GM18907 (cell line): ENCODE results near the gene FBLN1.

Experiments
- ATAC-seq: cut with Tn5 transposase; IDR thresholded peaks from one replicate; pipeline ENCODE4 v1.9.1; 2021; ENCODE audit warnings: mild to moderate bottlenecking, moderate library complexity; ENCODE audit not compliant: unreplicated experiment

Gene FBLN1

DNA sequence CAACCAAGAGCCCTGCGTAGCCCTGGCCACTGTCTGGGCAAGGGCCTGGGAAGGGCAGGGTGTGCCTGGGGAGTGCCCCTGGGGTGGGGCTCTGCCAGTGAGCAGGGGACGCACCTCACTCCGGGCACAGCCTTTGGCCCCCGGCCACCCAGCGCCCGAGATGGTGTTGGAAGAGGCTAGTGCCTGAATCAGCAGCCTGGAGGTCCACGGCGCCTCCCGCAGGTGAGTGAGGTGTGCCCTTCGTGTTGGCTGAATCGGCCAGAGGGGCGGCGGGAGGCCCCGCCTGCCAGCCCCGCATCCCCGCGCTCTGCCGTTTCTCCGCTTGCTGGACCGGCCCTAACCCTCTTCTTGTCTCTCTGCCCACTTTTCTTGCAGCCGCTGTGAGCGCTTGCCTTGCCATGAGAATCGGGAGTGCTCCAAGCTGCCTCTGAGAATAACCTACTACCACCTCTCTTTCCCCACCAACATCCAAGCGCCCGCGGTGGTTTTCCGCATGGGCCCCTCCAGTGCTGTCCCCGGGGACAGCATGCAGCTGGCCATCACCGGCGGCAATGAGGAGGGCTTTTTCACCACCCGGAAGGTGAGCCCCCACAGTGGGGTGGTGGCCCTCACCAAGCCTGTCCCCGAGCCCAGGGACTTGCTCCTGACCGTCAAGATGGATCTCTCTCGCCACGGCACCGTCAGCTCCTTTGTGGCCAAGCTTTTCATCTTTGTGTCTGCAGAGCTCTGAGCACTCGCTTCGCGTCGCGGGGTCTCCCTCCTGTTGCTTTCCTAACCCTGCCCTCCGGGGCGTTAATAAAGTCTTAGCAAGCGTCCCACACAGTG lies 60.1 kb downstream of the FBLN1 start:
- ATAC-seq, result no peak

DNA sequence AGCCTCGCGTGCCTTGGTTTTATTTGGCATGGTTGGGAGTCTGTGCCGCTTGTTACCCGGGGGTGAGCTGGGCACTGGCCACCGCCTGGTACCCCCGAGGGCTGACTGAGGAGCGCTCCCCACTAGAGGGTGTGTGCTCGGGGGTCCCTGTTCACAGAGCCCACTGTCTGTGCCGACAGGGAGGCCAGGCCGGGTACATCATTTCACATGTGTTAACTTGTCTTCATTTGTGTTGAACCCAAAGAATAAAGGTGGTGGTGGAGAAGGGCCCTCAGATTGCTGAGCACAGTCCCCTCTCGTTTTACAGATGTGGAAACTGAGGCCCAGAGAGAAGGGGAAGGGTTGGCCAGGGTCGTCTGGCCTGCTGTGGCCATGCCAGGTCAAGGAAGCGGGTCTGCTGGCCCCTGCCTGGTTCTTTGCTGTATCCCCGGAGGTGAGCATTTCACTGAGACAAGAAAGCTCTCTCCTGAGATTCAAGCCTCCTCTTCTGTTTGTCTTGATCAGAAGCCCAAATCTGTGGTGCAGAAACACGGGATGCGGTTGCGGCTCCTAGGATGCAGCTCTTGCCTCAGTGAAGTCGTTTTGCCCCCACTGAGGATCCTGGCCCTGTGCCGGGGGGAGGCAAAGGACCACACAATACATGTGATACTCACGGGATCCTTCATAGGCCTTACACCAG lies 60.8 kb downstream of the FBLN1 start:
- ATAC-seq, result no peak

DNA sequence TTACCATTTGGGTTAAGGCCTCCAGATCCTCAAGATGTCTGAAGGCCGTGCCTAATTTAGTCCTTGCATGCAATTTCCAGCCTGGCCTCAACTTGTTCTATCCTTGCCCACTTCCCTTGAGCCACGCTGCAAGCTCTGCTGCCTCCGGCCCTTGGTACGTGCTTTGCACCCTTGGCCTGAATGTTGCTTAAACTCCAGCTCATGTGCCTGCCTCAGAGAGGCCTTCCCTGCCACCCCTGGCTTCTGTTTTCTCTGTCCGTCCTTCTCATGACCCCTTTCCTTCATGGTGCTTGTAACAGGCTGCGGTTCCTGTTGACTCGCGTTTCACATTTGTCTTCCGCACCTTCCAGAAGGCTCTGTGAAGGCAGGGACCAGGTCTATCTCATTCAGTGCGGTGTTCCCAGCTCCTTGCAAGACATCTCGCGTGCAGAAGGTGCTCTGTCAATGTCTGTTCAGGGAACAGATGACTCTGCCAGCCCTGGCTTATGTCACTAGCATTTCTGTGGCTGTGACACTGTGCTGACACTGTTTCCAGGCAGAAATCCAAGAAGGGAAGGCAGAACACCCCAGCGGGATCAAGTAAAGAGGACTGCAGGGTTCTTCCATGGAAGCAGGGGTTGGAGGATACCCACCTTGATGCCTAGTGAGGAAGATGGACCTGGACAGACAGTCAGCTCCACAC lies 61.8 kb downstream of the FBLN1 start:
- ATAC-seq, result no peak

DNA sequence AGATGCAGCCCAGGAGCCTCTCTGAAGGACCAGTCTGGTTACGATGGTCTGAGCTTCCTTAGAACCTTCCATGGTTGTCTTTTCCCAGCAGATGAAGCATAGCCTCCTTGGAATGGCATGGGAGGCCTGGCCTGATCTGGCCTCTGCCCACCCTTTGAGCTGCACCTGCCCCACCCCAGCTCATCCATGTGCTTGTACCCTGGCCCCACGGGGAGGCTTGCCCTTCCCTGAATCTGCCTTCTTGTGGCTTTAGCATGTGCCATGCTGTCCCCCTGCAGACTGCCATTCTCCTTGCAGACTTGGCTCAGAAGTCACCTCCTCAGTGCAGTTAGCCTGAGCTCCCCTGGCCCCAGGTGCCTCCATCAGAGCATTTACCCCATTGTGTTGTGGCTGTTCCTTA lies 62.5 kb downstream of the FBLN1 start:
- ATAC-seq, result no peak

DNA sequence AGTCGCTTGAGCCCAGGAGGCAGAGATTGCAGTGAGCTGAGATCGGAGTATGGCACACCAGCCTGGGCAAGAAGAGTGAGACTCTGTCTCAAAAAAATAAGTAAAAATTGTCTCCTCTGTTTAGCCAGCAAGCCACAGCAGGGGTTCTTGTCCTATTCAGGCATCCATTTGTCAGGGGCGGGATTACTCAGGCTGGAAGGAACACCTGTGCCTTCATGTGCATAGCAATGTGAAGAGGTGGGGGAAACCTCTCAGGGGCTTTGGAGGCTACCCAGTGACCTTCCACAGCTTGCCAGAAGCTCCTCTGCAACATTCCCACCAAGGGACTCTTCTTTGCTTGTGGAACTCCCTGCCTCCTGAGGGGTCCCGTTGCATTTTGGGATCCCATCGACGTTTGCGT lies 63.3 kb downstream of the FBLN1 start:
- ATAC-seq, result no peak

DNA sequence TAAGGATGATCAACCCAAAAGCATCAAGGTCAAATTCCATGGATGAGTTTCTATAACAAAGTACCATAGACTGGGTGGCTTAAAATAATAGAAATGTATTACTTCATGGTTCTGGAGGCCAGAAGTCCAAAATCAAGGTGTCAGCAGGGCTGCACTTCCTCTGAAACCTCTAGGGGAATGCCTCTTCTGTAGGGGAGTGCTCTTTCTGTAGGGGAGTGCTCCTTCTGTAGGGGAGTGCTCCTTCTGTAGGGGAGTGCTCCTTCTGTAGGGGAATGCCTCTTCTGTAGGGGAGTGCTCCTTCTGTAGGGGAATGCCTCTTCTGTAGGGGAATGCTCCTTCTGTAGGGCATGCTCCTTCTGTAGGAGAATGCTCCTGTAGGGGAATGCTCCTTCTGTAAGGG lies 65.5 kb downstream of the FBLN1 start:
- no peak for ATAC-seq

DNA sequence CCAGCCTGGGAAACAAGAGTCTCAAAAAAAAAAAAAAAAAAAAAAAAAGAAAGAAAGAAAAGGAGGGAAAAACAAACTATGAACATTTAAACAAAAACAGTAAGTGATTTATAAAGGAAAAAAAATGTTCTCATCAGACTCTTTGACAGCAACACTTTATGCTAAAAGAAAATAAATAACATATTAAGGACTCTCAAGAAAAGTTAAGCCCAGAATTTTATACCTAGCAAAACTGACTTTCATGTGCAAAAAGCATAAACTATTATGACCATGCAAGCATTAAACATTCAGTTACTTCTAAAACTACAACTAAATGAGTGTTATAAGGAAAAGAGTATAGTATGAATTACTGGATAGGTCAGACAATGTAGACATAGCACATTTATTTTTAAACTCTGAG lies 68.4 kb downstream of the FBLN1 start:
- no peak for ATAC-seq

DNA sequence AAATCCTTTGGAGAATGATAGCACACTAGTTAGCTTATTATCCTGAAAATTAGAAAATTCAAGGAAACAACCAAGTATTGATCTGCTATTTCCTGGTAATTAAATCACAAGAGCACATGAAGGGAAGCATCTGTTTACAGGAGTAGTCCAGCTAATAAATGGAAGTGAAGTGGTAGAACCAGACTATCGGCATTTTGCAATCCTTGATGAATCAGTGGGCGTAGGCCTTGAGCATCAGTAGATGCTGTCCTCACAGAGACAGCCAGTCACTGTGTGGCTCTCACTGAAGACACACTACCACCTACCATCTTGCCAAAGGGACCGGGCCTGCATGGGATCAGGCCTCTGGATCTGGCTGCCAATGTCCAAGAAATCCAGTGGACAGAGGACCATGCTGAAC lies 69.8 kb downstream of the FBLN1 start:
- no peak for ATAC-seq

DNA sequence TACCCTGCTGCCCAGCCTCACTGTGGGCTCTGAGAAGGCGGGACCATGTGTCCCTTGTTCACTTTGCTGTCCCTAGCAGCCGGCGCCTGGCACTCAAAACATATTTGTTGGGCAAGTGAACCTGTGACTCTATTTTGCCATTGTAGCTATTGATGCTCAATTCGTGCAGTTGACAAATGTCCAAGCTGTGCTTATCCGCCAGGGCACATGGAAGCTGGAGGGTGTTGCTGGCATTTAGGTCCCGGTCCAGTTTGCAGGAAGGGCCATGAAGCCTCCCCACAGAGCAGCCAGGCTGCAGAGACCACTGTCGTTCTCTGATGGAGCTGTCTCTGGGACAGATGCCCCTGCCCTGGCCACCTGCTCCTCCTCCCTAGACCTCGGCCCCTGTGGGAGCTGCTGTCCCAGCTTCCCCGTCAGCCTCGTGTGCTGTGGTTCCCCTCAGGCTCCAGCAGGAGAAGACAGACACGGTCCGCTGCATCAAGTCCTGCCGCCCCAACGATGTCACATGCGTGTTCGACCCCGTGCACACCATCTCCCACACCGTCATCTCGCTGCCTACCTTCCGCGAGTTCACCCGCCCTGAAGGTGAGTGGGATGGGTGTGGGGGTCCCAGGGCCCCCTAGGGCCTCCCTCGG lies 71.5 kb downstream of the FBLN1 start:
- ATAC-seq, result no peak

DNA sequence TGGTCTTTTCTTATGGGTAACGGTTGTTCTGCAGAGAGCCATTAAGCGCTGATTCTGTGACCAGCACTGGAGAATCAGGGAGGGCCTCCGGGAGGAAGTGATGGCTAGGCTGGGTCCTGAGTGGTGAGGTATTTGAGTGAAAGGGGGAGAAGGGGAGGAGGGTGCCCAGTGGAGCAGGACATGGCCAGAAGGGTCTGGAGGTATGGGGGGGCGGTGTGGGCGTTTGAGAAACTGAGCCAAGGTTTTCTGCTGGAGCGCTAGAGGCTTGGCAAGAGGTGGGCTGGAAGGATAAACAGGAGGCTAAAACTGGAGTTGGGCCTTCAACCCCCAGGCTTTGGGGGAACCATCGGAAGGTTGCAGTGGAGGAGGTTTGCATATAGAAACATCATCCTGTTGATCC lies 72.5 kb downstream of the FBLN1 start:
- no peak for ATAC-seq

DNA sequence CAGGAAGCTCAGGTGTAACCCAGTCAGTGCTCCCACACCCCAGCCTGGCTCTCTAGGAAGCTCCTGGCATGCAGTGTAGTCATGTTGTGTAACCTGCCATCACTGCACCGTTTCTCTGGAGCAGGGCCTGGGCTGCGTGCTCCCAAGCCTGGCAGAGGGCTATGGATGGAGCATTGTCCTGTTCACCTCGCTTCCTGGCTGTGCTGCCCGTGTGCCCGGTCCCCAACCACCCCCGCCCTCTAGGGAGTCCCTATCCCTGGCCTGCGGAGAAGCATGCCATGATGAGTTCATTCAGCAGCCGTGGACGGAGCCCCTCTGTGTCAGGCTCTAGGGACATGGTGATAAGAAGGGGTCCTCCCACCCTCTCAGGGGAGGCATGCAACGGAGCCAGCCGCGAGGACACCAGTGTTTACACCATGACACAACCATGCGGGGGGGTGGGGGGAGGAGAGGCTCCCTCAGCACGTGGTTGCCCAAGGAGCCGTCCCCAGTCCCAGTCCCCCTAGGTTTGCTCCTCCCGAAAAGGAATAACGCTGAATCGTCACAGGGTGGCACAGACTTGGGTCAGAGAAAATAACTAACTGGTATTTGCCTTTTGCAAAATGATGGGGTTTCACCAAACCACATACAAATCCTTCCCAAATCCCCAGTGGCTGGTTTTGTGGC lies 73.1 kb downstream of the FBLN1 start:
- ATAC-seq, result no peak

DNA sequence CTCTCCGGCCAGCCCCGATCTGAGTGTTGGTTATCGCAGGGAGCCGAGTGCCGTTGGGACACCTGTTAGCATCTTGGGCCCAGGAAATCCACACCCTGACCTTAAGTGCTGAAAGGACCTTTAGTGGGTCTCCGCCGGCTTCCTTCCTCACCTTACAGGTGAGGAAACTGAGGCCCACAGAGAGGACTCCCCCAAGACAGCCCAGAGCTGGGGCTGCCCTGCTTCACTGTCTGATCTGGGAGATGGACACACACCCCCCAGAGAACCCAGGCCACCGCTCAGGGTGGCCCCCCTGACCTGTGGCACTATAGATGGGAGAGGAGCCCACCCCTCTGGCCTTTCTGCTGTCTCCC lies 73.6 kb downstream of the FBLN1 start:
- ATAC-seq, result no peak

DNA sequence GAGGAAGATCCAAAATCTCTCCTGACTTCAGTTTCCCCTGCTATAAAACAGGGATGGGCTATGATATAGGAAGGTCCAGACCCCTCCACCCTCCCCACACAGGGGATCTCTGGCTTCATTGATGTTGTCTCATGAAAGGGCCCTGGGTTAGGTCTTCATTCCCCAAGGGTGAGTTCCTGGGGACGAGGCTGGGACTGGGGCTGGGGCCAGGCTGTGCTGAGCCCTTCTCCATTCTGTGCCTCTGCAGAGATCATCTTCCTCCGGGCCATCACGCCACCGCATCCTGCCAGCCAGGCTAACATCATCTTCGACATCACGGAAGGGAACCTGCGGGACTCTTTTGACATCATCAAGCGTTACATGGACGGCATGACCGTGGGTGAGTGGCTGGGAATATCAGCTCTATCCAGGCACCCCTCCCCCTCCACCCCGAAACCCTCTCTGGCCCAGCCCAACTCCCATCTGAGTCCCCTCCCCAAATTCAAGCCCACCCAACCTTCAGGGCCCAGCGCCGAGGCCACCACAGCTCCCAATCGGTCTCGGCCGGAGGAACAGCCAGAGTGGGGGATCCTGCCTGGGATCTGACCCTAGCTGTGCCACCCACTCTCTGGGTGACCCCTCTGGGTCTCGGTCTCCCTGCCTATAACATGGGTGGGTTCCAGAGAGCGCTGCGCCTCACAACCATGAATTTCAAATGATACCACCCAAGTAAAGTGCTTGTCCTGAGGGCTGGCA lies 74.2 kb downstream of the FBLN1 start:
- ATAC-seq, result no peak

DNA sequence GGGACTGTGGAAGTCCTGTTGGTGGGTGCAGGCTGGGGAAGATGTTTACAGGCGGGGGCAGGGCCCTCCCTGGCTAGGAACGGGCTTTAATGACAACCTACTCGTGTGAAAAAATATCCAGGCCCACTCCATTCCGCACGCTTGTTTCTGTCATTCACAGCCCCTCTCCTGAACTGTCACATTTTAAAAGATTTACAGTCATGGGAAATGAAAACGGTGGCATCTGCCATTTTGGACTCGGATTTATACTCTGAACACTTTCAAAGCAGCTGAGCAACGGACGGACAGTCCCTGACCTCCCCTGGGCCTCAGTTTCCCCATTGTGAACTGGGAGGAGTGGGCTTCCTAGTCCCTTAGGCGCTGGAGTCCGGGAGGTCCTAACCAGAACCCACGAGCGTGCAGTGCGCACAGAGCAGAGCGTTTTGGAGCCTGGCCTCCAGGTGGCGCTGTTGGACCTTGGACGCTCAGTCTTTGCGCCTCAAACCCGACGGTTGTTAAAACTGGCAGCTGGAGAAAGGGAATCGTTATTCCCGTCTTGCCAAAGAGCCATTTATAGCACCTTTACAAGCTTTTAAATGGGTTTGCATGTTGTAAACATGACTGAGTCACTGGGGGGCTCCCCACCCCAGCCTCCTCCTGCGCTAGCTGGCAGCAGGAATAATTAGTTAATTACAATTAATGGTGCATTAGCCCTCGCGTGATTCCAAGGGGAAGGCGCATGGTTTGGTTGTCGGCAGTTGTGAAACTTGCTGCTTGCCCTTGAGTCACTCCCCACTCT lies 75.3 kb downstream of the FBLN1 start:
- ATAC-seq, result no peak

DNA sequence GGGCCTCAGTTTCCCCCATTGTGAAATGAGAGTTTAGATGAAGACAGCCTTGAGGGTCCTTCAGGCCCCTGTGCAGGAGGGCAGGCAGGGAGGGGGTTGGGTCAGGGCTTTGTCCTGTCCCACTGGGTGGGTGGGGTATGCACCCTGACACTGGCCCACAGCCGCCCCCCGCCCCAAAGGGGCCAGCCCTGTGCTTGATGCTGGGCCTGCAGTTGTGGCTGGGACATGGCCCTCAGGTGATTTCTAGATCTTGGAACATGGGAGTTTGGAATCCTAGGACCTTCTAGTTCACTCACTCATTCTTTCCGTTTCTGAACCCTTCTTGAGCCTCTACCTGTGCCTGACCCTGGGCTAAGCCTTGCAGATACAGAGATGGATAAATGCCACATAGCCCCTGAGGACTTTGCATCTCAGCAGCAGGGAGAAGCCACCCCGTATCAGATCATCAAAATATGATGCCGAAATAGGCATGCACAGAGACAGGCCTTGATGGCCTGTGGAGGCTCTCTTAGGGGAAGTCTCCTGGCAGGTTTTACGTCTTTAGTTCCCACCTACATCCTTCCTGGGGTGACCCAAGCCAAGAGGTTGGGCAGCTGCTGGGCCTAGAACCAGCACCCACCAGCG lies 76.0 kb downstream of the FBLN1 start:
- ATAC-seq, result no peak

DNA sequence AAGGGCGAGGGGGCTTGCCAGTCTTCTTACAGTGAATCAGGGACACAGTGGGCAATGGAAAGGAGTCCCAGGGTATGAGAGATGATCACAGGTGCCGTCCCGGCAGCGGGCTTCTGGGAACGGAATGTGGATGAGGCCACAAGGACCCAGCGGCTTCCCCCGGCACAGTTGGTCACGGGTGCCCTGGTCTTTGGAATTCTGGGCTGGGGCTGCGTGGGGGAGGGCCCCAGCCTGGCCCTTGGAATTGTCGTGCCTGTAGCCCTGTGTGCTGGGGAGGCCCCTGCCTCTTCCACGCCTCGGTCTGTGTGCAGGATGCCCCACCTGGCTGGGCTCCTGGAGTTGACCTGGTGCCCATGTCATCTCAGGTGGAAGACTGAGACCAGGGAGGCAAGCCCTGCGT lies 76.6 kb downstream of the FBLN1 start:
- no peak for ATAC-seq

DNA sequence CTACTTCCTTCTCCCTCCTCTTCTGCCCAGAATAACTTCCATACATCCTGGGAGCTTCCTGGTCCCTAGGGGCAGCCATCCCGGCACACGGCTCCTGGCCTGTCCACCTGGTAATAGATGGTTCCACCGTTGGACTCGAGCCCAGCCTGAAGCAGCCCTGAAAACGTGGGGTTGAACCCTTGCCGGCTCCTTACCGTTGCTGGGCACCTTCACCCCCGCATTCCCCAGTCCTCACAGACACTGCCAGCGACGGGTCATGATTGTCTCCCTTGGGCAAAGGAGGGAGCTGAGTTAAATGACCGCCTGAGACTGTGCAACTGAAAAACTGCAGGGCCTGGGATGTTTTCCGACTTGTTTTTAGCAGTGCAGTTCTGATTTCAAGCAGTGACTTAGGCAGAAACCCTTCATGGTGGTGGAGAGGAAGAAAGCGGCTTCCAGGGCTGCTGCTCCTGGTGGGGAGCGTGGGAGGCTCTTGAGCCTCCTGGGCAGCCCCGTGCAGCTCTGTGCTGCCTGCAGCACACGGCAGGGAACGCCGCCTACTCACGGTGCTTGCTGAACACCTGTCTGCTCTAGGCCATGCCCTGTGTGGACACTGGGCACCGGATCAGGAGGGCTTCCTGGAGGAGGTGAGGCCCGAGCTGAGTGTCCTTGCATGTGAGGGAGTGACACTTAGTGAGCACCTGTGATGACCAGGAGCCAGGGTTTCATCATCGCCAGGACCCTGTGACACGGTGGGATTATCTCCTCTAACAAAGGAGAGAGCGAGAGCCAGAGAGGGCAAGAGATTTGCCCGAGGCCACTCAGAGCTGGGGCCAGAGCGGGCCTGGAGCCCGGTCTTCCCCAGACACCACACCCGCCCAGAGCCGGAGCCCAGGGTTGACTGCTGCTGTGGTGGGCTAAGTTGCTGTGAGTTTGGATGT lies 77.4 kb downstream of the FBLN1 start:
- no peak for ATAC-seq

DNA sequence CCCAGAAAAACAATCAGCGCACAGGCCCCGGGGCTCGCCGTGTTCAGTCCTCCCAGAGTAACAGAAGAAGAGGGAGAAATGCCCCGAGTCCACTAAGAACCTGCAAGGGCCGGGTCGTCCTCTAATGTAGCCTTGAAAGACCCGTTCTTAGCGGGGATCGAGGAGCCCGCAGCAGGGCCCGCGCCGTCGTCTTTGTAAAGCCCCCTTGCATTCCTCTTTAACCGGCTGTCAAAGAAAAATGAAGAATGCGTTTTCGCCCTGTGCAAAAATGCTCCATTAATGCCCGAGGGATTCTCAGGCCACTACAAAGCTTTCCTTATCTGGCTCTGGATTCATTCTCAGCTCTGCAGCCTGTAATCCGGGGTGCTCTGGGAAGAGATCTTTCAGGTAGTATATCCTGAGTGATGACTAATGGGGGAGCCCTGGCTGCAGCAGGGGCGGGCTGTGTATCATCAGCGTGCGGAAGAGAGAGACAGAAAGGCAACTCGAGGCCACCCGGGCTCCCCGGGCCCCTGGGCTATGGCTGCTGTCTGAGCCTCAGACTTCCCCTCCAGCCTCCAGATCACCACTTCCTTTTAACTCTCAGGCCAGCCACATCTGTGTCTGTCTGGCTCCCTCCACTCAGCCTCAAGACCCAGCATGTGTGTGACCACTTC lies 78.2 kb downstream of the FBLN1 start:
- no peak for ATAC-seq
